Fibroblast of the aortic adventitia (primary cell): Measurements from ENCODE around the gene HSPG2. TPM values are rescaled to one million over a fixed set of nuclear protein-coding genes. Genes with fewer than 3 reads are reported as not detected.
"Not testable (repeated sequence)": the region's sequence is repeated elsewhere in the genome, so short reads cannot be mapped to it uniquely, and the experiment has no call there.

Experiments used
- DNase-seq: peaks from one replicate; pipeline ENCODE4 v3.0.0-alpha.2; 2010; ENCODE audit warnings: low read depth
- H3K4me3 ChIP-seq: 2 replicates; pipeline ENCODE4 v1.5.1; 2011; ENCODE audit warnings: low read depth, mild to moderate bottlenecking, control low read depth, low read length, moderate library complexity
- CTCF ChIP-seq: IDR thresholded peaks from 2 replicates; pipeline ENCODE4 v1.5.1; 2011; ENCODE audit warnings: mild to moderate bottlenecking, low read length, control low read depth, inconsistent platforms; ENCODE audit not compliant: insufficient read depth
- total RNA-seq: library from RNA; depleted of rRNA; stranded (reverse); fragments of >200 nt; gene quantifications from 2 replicates; pipeline ENCODE4 v1.2.3, GENCODE V29; 2012; ENCODE audit warnings: low replicate concordance

HSPG2 gene
- total RNA-seq, 1 donor, result 164 TPM

- TF ChIP-seq CTCF, result no peak
- no peak overlapping the region for H3K4me3 ChIP-seq
- no peak for DNase-seq
Measured at GRCh38 chr1:21828506-21829210, 108.5 kb downstream of the HSPG2 start.

DNA sequence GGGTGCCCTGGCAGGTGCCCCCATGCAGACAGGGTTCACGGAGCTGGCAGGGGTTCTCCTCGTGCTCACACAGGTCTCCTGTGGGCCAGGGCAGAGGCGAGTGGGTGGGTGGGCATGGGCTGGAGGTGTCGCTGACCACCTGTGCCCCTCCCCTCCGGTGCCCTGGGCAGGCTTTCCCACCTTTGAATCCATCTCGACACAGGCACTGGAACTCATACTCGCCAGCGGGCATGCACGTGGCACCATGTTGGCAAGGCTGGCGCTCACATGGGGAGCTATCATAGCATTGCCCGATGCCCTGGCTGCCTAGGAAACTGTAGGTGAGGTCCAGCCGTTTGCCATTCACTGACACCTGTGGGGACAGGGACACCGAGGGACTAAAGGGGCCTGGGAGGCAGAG is 109.0 kb downstream of the HSPG2 start:
- TF ChIP-seq CTCF, result no peak
- DNase-seq, result no peak
- H3K4me3 ChIP-seq, result no peak overlapping the region

DNA sequence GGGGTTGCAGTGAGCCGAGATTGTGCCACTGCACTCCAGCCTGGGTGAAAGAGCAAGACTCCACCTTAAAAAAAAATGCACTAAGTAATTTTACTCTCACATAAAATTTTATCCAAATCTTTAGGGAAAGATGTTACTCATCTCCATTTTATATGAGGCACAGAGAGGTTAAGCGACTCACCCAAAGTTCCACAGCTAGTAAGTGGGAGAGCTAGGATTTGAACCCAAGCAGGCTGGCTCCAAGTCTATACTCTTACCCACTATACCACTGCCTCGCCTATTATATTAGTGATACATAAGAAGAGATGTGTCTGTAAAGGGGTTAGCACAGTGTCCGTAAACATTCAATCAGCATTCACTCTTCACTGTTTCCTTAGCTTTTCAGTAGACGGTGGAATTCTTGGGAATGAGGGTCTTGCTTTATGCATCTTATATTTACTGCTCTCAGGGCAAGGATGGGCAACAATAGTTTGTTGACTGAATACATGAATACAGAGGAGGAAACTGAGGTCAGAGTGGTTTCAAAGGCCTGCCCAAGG is 109.9 kb downstream of the HSPG2 start:
- no peak for DNase-seq
- TF ChIP-seq CTCF, result no peak

GRCh38 chr1:21826694-21827093 is 110.4 kb downstream of the HSPG2 start:
- not testable (repeated sequence) for DNase-seq

More for the DNA sequence above, 109.9 kb downstream of the HSPG2 start:
- no peak overlapping the region for H3K4me3 ChIP-seq

GRCh38 chr1:21825393-21825792 is 111.7 kb downstream of the HSPG2 start:
- DNase-seq, result no peak
- no peak for TF ChIP-seq CTCF

More at GRCh38 chr1:21826694-21827093, 110.4 kb downstream of the HSPG2 start:
- H3K4me3 ChIP-seq, result not testable (repeated sequence)

DNA sequence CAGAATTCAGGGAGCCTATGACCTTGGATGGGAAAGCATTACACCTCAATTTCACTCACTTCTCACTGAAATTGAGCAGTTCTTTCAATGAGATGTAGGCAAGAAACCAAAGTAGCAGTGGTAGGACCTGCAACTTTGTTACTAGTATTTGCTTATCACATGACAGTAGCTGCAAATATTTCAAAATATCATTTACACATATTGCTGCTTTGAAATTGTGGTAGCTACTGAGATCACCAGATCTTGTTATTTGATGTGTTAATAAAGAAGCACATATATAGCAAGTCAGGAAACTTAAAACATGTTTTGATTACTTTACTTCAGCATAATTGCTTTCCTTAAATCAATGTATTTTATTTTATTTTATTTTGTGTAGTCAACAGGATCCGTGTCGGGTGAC is 112.2 kb downstream of the HSPG2 start:
- TF ChIP-seq CTCF, result no peak
- no peak overlapping the region for H3K4me3 ChIP-seq
- DNase-seq, result no peak

More at GRCh38 chr1:21825393-21825792, 111.7 kb downstream of the HSPG2 start:
- H3K4me3 ChIP-seq, result no peak overlapping the region

DNA sequence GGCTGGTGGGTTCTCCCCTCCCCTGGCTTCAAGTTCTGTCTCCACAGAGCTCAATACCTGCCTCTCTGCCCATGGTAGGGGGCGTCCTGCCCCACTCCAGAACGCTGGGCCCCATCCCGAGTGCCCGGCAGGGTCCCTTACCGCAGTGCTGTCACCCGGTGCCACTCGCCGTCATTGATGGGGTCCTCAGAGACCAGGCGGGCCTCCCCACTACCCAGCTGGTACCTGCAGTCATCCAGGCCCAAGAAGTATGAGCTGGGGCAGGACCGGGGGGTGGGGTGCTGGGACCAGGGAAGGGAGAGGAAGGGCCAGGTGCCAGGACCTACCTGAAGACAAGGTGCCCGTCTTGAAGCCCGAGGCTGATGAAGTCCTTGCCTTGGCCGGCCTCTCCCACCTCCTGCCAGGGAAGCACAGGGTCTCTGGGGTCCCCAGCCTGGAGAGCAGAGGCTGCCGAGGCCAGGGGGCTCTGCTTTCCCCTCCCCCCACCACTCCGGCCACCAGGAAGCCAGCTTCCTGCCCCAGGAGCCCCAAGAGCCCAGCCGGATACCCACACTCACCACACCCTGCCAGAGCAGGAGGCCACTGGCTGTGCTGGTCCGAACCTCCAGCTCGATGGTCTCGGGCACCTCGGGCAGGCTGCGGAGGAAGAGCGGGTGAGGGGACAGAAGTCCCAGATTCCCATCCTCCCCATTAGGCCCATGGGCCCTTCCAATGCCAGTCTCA is 113.0 kb downstream of the HSPG2 start:
- DNase-seq, result no peak
- H3K4me3 ChIP-seq, result no peak overlapping the region
- no peak for TF ChIP-seq CTCF
